SK-N-DZ (cell line): Measurements from ENCODE around the gene MAML1.

Experiments used
- DNase-seq: peaks from one replicate; pipeline ENCODE4 v3.0.0-alpha.2; 2015; ENCODE audit warnings: low spot score

MAML1 gene

DNA sequence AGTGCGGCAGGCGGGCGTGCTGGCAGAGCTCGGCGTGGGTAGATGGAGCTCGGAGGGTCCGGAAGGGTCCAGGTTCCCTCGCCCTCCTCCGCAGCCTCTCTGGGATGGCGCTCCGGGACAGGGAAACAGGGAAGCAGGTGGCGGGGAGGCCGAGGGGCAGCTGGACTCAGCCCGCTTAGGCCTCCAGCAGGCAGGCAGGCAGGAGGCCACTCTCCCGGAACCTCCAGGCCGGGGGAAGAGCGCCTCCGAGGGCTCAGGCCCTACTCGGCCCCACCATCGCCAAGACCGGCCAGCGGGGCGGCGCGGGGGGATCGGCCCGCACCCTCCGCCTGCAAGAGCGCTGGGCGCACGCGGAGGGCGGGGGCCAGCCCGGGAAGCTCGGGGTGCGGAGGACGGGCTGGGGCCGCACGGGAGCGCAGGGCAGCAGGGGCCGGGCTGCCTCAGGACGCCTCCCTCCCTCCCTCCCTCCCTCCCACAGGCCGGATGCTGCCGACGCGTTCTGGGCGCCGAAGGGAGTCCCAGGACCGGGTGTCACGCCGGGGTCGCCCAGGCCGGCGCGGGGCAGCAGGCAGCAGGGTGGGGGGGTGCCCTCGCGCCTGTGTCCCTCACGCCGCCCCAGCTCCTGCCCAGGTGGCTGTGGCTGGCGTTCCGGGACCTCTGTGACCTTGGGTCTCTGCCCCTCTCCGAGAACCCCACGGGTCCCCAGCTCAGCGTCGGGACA, 73.1 kb downstream of the MAML1 start:
- no peak for DNase-seq

- DNase-seq = peak; percentile 57
These were observed 73.8 kb downstream of the MAML1 start, which contains the start of gene MGAT4B for GRCh38 chr5:179806250-179807048. Gene MGAT4B (minus strand): TSS chr5:179806866. CDS start chr5:179806583, 283 bp downstream.

DNA sequence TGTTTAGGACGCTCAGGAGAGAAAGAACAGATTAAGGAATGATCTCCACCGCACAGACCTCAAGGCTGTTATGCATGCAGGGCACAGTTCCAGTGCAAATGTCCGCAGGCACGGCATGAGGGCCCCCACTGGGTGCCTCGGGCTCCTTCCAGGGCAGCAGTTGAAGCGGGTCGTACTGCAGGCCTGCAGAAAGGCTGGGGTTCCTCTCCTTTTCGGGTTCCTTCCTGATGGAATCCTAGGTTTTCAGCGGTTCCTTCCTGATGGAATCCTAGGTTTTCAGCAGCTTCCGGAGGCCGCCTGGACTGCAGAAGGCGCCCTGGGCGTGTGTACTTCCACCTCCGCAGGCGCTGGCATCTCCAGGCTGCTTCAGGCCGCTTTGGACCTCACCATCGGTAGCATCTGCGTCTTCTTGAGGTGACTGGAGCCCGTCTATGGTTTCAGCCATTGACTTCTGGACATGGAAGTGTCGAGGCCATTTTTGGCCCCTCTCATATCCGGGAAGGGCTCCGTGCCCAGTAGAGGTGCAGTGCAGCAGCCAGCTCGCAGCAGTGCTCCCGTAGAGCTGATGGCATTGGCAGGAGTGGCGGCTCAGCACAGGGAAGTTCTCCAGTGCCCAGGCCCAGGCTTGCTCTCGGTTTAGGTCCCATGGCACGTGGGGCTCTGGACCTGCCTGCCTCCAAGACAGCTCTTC, 79.7 kb downstream of the MAML1 start:
- no peak for DNase-seq

DNA sequence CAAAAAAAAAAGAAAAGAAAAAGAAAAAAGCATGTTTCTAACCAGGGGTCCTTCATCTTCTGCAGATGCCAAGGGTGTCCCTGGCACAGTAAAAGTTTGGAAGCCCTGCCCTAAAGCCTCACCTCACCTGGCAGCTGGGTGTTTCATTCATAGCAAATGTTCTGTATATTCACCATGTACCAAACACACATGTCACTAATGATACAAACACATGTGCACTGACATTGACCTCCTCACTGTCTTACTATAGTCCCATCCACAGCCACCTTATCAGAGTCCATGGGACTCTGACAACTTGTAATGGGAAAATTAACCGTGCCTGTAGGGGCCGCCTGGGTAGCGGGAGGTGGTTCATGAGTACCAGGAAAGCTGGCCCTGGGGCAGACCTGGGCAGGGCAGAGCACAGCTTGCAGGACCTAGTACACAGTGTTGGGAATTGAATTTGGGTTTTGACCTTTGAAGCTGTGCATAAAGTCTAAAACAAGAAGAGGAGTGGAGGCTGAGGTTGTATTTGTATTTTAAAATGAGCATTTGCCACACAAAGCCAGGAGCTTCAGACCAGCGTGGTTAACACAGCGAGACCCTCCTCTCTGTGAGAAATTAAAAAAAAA, 80.5 kb downstream of the MAML1 start:
- no peak for DNase-seq

- DNase-seq = no peak
These were observed 81.5 kb downstream of the MAML1 start for GRCh38 chr5:179814090-179814489.

DNA sequence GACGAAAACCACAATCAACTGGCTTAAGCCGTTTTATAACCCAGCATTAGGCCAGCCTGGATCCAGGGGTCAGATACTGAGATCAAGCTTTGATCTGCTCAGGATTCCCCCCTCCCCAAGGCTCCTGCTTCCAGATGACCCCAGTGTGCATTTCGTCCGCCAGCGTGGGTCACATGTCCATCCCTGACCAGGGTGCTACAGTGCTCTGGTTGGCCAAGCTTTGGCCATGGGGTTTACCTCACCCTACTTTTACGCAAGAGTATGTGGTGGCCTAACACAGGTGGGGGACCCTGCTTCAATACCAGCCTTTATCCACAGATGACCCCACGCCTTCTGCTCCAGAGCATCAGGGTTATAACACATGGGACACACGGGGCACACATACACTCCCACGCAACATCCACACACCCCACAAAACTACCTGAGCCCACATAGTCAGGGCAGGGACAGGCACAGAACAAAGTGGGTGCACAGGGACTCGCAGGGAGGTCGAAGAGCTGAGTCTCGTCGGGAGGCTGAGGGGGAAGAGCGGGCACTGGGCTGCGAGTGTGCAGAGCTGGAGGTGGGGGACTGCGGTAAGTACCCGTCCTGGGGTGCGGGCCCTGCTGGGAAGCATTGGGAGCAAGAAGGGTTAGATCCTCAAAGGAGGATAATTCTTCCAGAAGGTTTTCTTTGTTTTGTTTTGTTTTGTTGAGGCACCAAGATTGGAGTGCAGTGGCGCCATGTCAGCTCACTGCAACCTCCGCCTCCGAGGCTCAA, 83.0 kb downstream of the MAML1 start:
- no peak for DNase-seq

DNA sequence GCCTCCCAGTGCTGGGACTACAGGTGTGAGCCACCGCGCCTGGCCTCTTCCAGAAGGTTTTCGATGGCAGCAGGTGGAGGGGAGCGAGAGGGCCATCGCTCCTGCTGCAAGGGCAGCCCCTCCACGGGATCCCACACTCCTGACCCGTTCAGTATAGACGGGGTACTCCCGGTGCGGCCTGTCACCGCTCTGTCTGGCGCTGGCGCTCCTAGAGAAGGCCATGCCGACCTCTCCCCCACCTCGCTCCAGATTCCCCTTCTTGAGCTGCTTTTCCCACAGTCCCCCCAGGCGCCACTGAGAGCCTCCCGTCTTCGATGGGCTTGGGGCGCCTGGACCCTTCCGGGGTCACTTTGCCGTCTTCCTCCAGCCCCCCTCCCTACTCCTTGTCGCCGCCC, 83.8 kb downstream of the MAML1 start:
- DNase-seq = no peak

DNA sequence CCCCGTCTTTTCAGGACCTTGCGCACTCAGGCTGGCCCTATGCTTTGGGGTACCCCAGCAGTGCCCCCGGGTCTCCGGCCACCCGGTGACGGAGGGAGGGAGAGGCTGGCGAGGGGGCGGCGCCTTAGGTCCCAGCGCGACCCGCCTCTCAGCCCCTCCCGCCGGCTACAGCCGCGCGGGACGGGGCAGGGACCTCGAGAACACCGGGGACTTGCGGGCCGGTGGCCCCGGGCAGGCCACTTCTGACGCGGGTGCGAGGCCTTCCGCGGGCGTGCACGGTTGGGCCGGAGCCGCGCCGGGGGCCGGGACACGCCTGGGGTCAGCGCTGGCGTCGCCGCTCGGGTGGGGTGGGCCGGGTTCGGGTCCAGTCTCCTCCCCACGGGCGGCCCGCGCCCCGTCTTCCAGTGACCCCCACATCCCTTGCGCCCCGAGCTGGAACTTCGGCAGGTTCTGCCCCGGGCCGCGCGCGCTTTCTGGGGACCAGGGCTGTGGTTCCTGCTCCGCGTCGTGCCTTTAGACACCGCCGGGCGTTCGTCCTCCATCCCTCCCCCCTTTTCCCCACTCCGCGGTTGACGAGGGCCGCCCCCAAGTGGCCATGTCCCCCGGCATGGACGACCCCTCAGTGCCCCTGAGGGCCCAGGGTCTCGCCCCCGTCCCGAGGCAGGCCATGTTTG, 84.3 kb downstream of the MAML1 start:
- DNase-seq = no peak

DNA sequence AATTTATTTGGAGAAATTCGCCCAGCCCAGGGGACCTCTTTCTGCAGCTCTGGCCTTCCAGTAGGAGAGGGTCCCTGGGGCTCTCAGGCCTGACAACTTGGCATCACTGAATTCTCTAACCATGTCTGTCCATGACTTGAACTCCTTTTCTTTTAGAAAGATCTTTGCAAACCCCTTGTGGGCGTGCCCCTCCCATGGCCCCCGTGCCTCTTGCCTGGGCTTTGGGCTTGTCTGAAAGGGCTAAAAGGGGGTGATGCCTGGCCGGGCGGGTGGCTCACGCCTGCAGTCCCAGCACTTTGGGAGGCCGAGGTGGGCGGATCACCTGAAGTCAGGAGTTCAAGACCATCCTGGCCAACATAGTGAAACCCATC, 84.8 kb downstream of the MAML1 start:
- DNase-seq = no peak

GRCh38 chr5:179817890-179818745, 85.5 kb downstream of the MAML1 start:
- DNase-seq = no peak

- peak; percentile 76 for DNase-seq
These were observed 86.2 kb downstream of the MAML1 start for GRCh38 chr5:179818746-179819295.

- peak; percentile 81 for DNase-seq
These were observed 86.9 kb downstream of the MAML1 start for GRCh38 chr5:179819296-179820126.

GRCh38 chr5:179820127-179820482, 87.5 kb downstream of the MAML1 start:
- no peak for DNase-seq

- DNase-seq = peak; percentile 78
These were observed 88.1 kb downstream of the MAML1 start, which contains the start of gene SQSTM1 for GRCh38 chr5:179820483-179821297. Gene SQSTM1 (plus strand): TSS chr5:179820905. CDS start chr5:179820937, 32 bp downstream.

DNA sequence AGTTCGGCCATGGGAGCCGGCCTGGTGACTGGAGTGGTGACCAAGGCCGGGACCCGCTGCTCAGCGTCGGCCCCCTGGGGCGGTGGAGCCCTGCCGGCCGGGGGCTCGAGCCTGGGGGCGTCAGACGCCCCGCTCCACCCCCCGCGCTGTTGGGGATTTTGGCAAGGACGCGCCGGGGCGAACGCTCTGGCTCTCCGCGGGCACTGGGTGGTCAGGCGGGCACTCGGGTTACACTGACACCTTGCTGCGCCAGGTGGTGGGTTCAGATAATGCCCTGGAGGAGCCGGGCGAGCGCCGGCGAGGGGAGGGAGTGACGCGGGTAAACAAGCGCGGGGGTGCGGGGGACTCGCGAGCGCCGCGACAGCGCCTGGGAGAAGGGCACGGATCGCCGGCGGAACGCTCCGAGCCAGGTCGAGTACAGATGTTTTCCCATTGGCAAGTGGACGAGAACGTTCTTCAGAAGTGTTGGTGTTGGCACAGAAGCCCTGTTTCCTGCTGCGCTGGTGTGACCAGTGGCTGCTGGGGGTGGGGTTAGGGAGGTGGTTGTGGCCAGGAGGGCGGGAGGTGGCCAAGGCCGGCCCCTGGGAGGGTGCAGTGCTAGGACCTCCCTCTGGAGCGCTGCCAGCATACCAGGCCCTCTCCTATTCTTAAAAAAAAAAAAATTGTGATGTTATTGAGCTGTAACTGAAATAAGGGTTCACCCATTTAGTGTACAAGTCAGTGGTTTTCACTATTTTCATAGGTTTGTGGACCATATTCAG, 88.9 kb downstream of the MAML1 start:
- peak; percentile 82 for DNase-seq

GRCh38 chr5:179822059-179822432, 89.4 kb downstream of the MAML1 start:
- no peak for DNase-seq
